GM19023 (cell line): ENCODE results near the gene NDST1.
"Not testable (repeated sequence)": the region's sequence is repeated elsewhere in the genome, so short reads cannot be mapped to it uniquely, and the experiment has no call there.

ENCODE experiments used
- ATAC-seq: cut with Tn5 transposase; IDR thresholded peaks from one replicate; pipeline ENCODE4 v1.9.1; 2021; ENCODE audit warnings: mild to moderate bottlenecking, moderate library complexity; ENCODE audit not compliant: unreplicated experiment

Gene NDST1

GRCh38 chr5:150507474-150508276 is at the start of gene NDST1:
TSS of gene NDST1 (plus strand) at chr5:150508131. CDS start at chr5:150521255, 13,124 bp downstream.
- ATAC-seq, result no peak

GRCh38 chr5:150458802-150459557 is 49.0 kb upstream of the NDST1 start:
- ATAC-seq, result peak; percentile 72

DNA sequence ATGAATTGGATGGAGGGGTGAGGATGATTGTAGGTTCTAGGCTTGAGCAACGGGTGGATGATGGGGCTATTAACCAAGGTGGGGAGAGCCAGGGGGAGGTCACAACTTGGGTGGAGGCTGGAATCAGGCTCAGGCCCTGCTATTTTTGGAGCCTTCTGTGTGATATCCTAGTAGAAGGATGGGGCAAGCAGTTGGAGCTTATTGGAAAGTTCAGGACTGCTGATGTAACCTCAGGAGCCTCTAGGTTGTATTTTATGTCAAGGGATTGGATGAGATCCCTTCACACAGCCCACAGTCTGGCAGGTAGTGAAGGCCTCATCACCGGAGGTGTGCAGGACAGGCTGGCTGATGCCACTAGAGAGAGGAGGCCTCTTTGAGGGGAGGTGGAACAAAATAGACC is 47.1 kb upstream of the NDST1 start:
- no peak for ATAC-seq

GRCh38 chr5:150461231-150461630 is 46.7 kb upstream of the NDST1 start:
- peak; percentile 77 for ATAC-seq

- no peak for ATAC-seq
Observed at GRCh38 chr5:150464554-150465012, 43.3 kb upstream of the NDST1 start.

- ATAC-seq, result no peak
Observed at GRCh38 chr5:150465927-150466326, 42.0 kb upstream of the NDST1 start.

DNA sequence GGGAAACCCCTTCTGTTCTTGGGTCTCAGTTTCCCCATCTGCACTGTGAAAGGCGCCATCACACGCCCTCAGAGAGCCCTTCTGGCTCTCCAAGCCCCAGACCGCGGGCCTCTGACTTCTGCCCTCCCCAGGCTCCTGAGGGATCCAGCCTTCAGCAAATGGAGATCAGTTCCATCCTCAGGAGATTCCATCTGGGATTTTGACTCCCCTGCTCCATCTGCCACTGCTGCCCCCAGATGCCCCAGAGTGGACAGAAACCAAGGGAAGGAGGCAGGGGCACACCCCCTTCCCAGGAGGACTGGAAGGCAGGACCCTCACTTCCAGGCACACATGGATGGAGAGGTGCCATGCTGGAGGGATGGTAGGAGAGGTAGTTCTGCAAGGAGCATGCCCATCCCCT is 39.7 kb upstream of the NDST1 start:
- no peak for ATAC-seq

DNA sequence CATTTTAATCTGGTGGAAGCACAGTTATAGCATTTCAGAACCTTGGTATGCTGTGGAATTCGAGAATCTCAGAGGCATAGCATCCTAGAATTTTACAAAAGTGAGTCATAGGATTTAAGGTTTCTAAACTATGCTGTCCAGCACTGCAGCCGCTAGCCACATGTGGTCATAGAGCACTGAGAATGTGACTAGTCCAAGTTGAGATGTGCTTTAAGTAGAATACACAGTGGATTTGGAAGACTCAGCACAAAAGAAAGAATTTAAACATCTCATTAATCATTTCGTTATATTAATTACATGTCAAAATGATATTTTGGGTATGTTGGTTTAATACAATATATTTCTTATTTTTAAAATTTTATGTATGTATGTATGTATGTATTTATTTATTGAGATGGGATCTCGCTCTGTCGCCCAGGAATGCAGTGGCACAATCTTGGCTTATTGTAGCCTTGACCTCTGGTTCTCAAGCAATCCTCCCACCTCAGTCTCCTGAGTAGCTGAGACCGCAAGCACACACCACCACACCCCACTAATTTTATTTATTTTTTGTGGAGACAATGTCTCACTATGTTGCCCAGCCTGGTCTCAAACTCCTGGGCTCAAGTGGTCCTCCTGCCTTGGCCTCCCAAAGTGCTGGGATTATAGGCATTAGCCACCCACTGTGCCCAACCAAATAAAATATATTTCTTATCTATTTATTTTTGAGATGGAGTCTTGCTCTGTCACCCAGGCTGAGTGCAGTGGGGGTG is 38.0 kb upstream of the NDST1 start:
- no peak for ATAC-seq

- no peak for ATAC-seq
Observed at GRCh38 chr5:150473673-150474358, 34.1 kb upstream of the NDST1 start.

DNA sequence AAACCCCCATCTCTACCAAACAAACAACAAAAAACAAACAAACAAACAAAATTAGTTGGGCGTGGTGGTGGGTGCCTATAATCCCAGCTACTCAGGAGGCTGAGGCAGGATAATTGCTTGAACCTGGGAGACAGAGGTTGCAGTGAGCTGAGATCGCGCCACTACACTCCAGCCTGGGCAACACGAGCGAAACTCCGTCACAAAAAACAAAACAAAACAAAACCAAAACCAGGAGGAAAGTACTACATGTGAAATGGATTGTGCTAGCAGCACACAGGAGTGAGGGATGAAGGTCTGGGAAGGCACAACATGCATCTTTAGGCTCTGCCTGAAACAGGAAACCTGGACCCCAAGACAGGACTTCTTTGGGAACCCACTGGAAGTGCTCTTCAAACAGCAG is 31.4 kb upstream of the NDST1 start:
- not testable (repeated sequence) for ATAC-seq

DNA sequence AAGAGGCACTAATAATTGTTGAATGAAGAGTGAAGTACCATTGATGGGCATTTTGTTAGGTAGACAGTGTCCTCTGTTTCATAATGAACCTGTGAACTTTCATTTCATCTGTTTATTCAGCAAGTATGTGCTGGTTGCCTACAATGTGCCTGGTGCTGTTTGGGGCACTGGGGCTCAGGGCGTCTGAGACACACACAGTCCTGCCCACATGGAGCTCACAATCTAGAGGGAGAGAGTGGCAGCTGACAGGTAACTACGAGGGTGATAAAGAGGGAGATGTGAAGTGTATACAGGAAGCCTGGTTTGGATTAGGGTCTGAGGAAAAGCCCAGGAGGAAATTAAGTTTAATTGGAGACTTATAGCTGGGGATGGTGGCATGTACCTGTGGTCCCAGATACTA is 28.5 kb upstream of the NDST1 start:
- no peak for ATAC-seq

DNA sequence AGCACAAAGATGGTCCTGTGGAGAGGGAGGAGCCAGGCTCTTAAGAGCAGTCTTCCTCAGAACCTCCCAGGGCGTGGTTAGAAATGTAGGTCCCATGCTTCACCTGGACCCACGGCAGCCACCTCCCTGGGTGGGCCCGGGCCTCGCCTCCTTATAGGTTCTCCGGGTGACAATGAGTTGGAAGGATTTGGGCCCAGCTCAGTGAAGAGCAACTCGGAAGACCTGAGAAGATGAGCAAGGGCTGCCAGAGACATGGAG is 26.3 kb upstream of the NDST1 start:
- no peak for ATAC-seq

DNA sequence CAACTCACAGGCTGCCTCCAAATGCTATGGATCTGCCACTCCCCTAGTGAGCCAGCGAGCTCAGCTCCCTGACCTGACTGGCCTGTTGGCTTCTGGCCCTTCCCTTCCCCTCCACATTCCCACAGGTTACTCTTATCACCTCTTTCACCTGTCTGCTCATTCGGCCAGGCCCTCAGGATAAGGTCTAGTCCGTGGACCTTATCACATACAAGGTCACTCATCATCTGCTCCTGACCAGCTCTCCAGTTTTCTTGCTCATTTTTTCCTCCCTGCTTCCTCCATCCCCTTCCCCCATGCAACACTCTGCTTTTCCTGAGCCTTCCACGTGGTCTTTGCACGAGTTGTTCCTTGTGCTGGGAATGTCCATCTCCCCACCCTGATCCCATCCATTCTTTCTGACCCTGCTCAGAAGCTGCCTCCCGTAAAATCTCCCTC is 25.9 kb upstream of the NDST1 start:
- no peak for ATAC-seq

- no peak for ATAC-seq
Observed at GRCh38 chr5:150484964-150485692, 22.8 kb upstream of the NDST1 start.

GRCh38 chr5:150485693-150486401 is 22.1 kb upstream of the NDST1 start:
- peak; percentile 20 for ATAC-seq

DNA sequence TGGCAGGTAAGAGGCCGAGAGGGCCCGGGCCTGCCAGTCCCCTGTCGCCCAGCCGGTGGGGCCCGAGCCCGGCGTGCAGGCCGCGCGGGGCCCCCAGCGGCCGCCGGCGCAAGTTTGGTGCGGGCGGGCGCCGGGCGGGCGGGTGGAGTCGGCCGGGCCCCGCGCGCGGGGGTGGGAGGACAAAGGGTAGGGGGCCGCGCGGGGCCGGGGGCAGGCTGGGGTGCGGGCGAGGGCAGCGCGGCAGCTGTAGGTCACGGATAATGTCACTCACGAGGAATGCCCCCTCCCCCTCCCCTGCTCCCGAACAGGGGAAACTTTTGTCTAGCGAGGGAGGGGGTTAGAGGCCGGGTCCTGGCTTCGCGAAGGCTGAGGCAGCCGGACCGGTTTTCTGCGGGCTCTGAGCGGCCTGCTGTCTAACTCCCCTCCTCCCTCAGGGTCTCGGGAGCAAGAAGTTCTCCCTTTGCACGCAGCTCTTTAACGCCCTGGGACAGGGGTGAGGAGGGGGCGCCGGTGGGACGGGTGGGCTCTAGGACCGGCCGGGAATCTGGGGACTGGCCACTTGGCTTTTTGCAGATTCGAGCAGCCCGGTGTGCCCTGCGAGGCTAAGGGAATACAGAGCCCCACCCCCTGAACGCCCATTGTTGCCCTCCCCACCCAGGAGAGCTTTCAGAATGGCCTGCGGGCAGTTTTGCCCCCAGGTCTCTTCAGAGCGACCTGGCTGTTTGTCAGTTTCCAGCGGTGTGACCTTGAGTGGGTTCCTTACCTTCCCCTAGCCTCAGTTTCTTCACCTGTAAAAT is 21.3 kb upstream of the NDST1 start:
- ATAC-seq, result peak; percentile 23

DNA sequence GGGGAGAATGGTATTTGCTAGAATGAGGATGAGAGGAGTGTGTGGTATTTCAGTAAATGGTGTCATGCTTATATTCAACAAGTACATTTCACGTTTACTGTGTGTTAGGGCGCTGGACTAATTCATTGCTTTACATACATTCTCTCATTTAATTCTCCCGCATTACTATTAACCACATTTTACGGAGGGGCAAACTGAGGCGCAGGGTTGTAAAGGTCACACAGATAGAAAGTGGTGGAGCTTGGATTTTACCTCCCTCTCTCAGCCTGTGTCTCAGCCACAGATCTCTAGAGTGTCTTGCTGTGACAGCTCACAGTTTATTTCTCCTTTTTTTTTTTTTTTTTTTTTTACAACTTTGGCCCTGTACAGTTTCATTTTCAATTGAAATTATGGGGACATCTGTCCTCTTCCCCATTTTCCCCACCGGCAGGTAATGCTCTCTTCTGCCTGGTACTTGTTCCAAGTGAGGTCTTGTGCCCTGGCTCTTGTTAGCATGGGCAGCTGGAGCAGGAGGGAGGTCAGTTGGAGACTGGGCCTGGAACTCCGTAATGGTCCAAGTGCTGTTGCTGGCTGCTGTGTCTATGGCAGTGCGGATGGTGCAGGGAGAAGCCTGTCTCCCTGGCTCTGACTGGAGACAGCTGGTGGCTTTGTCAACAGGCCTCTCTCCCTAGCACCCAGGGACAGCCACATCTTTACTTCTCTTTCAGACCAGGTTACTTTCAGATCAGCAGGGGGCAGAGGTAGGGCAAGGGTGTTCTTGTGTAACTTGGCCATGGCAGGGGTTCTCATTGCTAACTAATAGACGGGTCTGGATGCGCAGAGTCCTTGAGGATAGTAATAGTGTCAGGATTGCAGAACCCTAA is 20.5 kb upstream of the NDST1 start:
- no peak for ATAC-seq
